ENCODE results near the gene KRT6B. TPM values are rescaled to one million over a fixed set of nuclear protein-coding genes. Genes with fewer than 3 reads are reported as not detected.

The KRT6B gene
- total RNA-seq, 8 experiments from 2014 or later = 0.05 to 0.24 TPM; not detected in 6

DNA sequence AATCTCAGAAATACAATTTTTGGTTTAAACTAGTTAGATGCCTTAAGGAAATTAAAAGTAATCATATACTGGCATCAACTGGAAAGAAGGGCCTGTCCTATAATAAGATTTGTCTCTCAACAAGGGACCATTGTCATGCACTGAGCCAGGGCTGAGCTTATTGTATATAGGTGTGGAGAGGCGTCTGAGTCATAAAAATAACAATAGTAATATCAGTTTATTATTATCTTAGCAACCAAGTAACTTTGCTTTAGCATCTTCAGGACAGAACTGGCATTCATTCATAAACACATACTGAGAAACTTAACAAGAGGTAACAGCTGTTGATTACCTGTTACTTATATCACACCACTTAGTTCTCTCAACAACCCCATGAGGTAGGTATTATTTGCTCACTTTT is 24.9 kb downstream of the KRT6B start:
- 14 to 80% (median 38%) methylated on average over 1 of the region's 1 CpG; no CpG with 5 or more reads in 3 of the 10 experiments for WGBS, 10 experiments
- ATAC-seq (replicated peaks in 6 of 8) = no peak
- no peak overlapping the region for H3K27ac ChIP-seq
- no peak overlapping the region for H3K4me3 ChIP-seq
- in situ Hi-C loops (cut with MboI; ENCODE audit: low pct_unique_long_range_greater_than_20kb in 2 of 9, low sequenced_read_pairs in 9 of 9, unreplicated experiment in 9 of 9) = no loop called here
- H3K4me1 ChIP-seq (replicated peaks in 1 of 2) = no peaks in the 10 kb centered on the region

DNA sequence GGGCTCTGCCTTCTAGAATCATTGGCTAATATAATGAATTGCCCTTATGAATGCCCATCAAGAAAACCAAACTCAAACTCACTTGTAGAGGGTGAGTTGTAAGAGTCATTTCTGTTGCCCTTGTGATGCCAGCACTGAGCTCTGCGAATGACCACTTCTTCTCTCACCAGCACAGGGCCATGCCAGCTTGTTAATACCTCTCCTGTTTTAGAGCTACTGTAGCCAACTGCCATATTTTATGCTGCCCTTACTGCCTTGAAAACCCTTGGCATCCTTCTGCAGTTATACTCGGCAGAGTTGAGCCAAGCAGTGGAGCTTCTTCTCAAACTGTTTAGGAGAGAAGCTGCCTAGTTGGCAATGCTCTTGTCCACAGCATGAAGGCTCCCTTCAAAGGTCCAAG is 25.9 kb downstream of the KRT6B start:
- H3K4me3 ChIP-seq = no peak overlapping the region
- in situ Hi-C loops (cut with MboI; ENCODE audit: low pct_unique_long_range_greater_than_20kb in 2 of 9, low sequenced_read_pairs in 9 of 9, unreplicated experiment in 9 of 9) = no loop called here
- ATAC-seq (replicated peaks in 6 of 8) = no peak
- no peaks in the 10 kb centered on the region for H3K4me1 ChIP-seq (replicated peaks in 1 of 2)
- no peak overlapping the region for H3K27ac ChIP-seq
- 38 to 94% (median 70%) methylated on average over 1 to 2 of the region's 2 CpGs; no CpG with 5 or more reads in 4 of the 10 experiments for WGBS, 10 experiments

DNA sequence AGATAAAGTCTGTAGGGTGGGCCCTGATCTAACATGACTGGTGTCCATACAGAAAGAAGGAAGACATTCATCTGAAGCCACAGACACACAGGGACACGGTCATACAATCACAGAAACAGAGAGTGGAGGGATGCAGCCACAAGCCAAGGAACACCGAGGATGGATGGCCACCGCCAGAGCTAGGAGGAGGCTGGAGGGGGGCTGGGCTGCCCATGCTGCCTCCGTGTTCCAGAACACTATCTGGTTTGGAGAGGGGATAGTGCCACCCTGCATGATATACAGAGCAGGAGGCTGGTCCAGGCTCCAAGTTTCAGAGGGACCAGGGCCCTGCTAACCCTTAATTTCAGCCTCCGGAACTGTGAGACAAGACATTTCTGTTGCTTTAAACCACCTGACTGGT is 26.5 kb downstream of the KRT6B start:
- H3K4me1 ChIP-seq (replicated peaks in 1 of 2) = no peaks in the 10 kb centered on the region
- ATAC-seq (replicated peaks in 6 of 8) = no peak
- no peak overlapping the region for H3K27ac ChIP-seq
- in situ Hi-C loops (cut with MboI; ENCODE audit: low pct_unique_long_range_greater_than_20kb in 2 of 9, low sequenced_read_pairs in 9 of 9, unreplicated experiment in 9 of 9) = no loop called here
- H3K4me3 ChIP-seq = no peak overlapping the region
- WGBS, 10 experiments = 0 to 100% (median 81%) methylated on average over 1 to 4 of the region's 5 CpGs; no CpG with 5 or more reads in 3 of the 10 experiments

DNA sequence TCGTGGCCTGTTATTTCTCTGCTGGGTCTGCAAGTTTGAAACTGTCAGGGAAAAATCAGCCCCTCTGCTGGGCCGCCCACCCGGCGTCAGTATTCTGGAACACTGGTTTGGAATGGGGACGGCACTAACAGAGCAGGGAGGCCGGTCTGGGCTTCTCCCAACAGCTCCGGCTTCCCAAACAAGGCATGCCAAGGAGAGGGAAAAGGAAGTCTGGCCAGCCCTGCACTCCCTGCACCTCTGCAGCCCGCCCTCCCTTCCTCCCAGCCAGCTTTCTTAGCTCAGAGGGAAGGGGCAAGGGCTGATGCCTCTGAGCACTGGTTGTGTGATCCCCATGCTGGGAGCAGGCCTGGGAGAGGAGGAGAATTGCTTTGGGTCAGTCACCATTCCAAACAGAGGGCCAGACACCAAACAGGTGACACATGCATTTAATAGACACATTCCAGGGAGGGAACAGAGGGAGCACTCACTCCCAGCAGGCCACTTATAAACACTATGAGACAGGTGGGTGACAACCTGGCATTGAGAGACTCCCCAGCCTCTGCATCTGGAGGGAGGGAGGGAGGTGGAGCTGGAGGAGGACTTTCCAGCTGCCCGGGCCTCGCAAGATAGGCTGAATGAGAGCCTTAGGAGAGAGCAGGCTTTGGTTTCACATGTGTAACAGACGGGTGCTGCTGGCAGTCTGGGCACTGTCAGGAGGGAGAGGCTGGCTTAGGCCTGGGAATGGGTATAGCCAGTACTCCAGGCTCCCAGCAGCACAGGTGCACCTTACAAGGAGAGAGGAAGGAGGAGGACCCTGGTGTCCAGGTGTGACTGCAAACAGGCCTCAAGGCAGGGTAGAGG is 28.1 kb downstream of the KRT6B start:
- in situ Hi-C loops (cut with MboI; ENCODE audit: low pct_unique_long_range_greater_than_20kb in 2 of 9, low sequenced_read_pairs in 9 of 9, unreplicated experiment in 9 of 9) = no loop called here
- Histone ChIP-seq H3K4me1 (replicated peaks in 1 of 2) (no peaks in the 10 kb centered on the region), H3K27ac (no peak overlapping the region), H3K4me3 (no peak overlapping the region)
- WGBS, 10 experiments = 18 to 82% (median 59%) methylated on average over 1 to 5 of the region's 11 CpGs; no CpG with 5 or more reads in 6 of the 10 experiments
- ATAC-seq (replicated peaks in 6 of 8) = no peak

DNA sequence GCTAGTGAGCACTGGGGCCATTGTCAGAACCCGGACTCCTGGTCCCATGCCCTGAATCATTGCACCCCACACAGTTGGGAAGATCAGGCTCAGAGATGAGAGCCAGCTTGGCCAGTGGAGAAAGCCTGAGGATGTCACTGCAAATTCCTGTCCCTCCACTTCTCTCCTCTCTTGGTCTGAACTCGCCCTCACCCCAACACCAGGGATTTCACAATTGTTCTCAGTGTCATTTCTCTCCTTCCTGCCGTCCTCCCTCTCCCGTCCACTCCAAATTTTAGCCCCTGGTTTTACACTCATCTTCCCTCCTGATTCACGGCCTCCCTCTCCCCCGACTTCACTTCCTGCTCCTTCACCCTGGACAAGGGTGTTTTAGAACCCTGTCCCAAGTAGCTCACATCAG is 28.9 kb downstream of the KRT6B start:
- H3K4me3 ChIP-seq = no peak overlapping the region
- no peak overlapping the region for H3K27ac ChIP-seq
- in situ Hi-C loops (cut with MboI; ENCODE audit: low pct_unique_long_range_greater_than_20kb in 2 of 9, low sequenced_read_pairs in 9 of 9, unreplicated experiment in 9 of 9) = no loop called here
- no peaks in the 10 kb centered on the region for H3K4me1 ChIP-seq (replicated peaks in 1 of 2)
- 46 to 84% (median 80%) methylated on average over 1 to 5 of the region's 6 CpGs; no CpG with 5 or more reads in 5 of the 10 experiments for WGBS, 10 experiments
- no peak for ATAC-seq (replicated peaks in 6 of 8)

DNA sequence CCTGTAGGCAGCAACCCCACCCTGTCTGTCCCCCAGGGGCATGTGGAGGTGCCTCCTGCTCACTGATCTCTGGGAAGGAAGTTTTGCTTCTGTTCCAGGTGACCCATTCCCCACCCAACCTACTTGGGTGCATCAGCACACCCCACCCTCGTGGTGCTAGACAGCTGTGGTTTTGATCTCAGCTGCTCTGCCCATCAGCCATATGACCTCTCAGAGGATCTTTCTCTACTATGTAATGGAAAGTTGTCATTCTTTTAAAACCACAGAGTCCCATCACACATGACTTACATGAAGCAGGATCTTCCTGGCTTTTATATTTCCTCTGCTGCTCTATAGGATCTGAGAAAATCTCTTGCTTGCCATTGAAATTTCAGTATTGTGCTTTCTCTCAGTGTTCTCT is 32.3 kb downstream of the KRT6B start:
- in situ Hi-C loops (cut with MboI; ENCODE audit: low pct_unique_long_range_greater_than_20kb in 2 of 9, low sequenced_read_pairs in 9 of 9, unreplicated experiment in 9 of 9) = no loop called here
- WGBS, 10 experiments = 57 to 60% methylated on average over 1 of the region's 1 CpG; no CpG with 5 or more reads in 8 of the 10 experiments
- H3K27ac ChIP-seq = no peak overlapping the region

DNA sequence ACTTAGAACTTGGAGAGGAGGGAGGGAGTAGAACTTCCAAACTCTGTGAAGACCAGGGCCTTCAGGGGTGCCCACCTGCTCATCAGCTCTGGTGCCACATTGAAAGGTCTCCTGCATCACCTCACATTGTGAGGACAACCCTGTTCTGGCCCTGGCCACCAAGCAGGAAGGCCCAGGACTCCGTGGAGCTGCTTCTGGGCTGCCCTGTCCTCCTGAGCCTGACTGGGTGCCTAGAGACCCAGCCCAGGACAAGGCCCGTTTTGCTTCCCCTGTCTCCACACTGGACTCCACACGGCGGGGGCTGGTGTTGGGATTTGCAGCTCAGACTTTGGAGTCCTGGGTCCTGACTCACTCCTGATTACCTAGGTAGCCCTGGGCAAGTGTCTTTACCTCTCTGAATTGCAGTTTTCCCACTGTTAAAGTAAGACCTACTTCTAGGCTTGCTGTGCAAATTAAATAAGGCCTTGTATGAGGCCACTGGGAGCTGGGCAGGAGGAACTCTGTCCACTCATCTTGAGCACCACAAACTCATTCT is 33.3 kb downstream of the KRT6B start:
- Histone ChIP-seq H3K4me1 (replicated peaks in 1 of 2) (no peaks in the 10 kb centered on the region), H3K27ac (no peak overlapping the region), H3K4me3 (no peak overlapping the region)
- ATAC-seq (replicated peaks in 6 of 8) = no peak
- in situ Hi-C loops (cut with MboI; ENCODE audit: low pct_unique_long_range_greater_than_20kb in 2 of 9, low sequenced_read_pairs in 9 of 9, unreplicated experiment in 9 of 9) = no loop called here
- WGBS, 10 experiments = 50 to 93% (median 79%) methylated on average over 1 to 3 of the region's 4 CpGs; no CpG with 5 or more reads in 6 of the 10 experiments

More for the DNA sequence above, 32.3 kb downstream of the KRT6B start:
- Histone ChIP-seq H3K4me1 (replicated peaks in 1 of 2) (no peaks in the 10 kb centered on the region), H3K4me3 (no peak overlapping the region)
- ATAC-seq (replicated peaks in 6 of 8) = peak in 2 of 8 experiments; percentile 21 to 57

DNA sequence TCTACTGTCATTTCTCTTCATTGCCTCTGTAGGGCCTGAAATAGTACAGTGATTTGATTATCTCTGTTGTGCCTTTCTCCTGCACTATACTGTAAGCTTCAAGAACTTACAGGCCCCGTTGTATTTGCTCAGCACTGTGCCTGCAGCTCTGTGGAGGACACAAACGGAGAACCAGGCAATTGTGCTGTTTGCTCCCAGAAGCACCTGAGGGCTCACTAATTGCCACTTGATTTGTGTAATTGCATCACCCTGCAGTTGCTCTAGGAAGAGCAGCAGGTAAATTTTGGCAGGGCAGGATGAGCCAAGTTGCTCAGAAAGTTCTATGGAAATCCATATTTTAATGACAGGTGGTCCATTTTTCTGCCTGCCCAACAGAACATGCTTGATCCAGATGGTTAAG is 34.2 kb downstream of the KRT6B start:
- in situ Hi-C loops (cut with MboI; ENCODE audit: low pct_unique_long_range_greater_than_20kb in 2 of 9, low sequenced_read_pairs in 9 of 9, unreplicated experiment in 9 of 9) = no loop called here
- peak in 1 of 8 experiments; percentile 37 for ATAC-seq (replicated peaks in 6 of 8)
- WGBS, 10 experiments = 14 to 100% (median 45%) methylated on average over 1 to 2 of the region's 2 CpGs; no CpG with 5 or more reads in 4 of the 10 experiments
- Histone ChIP-seq H3K4me1 (replicated peaks in 1 of 2) (no peaks in the 10 kb centered on the region), H3K4me3 (no peak overlapping the region), H3K27ac (no peak overlapping the region)

DNA sequence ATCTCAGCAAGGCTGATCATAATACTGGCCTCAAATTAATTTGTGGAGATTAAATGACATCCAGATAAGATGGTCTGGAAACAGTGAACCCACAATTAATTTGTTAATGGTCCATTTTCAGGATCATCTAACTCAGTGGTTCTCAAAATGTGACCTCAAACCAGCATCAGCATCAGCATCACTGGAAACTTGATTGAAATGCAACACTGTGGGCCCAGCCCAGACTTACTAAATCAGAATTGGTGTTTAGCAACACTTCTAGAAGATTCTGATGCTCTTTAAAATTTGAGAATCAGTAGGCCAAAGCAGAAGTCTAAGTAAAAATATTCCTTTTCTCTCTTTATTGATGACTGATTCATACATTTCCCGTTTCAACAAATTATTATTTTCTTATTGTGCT is 35.2 kb downstream of the KRT6B start:
- Histone ChIP-seq H3K4me3 (no peak overlapping the region), H3K27ac (no peak overlapping the region), H3K4me1 (replicated peaks in 1 of 2) (no peaks in the 10 kb centered on the region)
- WGBS, 10 experiments = 33 to 100% (median 76%) methylated on average over 1 of the region's 1 CpG; no CpG with 5 or more reads in 4 of the 10 experiments
- peak in 1 of 8 experiments; percentile 12 for ATAC-seq (replicated peaks in 6 of 8)
- in situ Hi-C loops (cut with MboI; ENCODE audit: low pct_unique_long_range_greater_than_20kb in 2 of 9, low sequenced_read_pairs in 9 of 9, unreplicated experiment in 9 of 9) = no loop called here

DNA sequence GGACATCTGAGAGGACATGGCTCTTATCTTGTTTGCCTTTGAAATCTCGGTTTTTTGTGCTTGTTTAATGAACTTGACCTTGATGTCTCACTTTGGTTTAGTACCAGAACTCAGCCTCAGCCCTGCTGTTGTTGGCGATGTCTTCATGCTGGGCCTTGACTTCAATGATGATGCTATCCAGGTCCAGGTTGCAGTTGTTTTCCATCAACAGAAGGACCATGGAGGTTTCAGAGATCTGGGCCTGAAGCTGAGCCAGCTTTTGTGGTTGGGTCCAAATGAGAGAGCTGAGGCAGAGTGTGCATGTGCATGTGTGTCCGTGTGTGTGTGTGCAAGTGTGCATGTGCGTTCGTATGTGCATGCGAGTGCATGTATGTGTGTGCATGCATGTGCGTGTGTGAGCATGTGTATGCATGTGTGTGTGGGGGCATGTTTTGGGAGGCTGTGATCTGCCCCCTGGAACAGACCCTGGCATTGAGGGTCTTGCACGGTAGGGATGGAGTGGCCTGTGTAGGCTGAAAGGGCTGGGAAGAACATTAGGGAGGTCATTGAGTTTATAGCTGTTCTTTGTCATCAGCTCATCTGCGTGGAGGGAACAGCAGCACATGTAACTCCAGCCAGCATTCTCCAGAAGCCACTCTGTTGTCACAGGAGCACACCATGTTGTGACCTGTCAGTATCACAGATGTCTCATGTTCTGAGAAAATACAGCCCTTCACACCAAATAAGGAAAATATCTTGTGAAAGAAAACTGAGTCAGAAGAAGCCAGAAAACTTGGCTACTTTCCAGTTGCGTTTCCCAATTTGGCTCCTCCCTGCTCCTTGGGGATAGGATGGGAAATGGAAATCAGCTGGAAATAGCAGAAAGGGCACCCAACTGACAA is 35.8 kb downstream of the KRT6B start:
- no peak overlapping the region for H3K27ac ChIP-seq
- H3K4me1 ChIP-seq (replicated peaks in 1 of 2) = no peaks in the 10 kb centered on the region
- H3K4me3 ChIP-seq = no peak overlapping the region
- in situ Hi-C loops (cut with MboI; ENCODE audit: low pct_unique_long_range_greater_than_20kb in 2 of 9, low sequenced_read_pairs in 9 of 9, unreplicated experiment in 9 of 9) = no loop called here
- WGBS, 10 experiments = 0 to 86% (median 62%) methylated on average over 1 to 8 of the region's 10 CpGs; no CpG with 5 or more reads in 3 of the 10 experiments
- peak in 2 of 8 experiments; percentile 66 to 81 for ATAC-seq (replicated peaks in 6 of 8)

DNA sequence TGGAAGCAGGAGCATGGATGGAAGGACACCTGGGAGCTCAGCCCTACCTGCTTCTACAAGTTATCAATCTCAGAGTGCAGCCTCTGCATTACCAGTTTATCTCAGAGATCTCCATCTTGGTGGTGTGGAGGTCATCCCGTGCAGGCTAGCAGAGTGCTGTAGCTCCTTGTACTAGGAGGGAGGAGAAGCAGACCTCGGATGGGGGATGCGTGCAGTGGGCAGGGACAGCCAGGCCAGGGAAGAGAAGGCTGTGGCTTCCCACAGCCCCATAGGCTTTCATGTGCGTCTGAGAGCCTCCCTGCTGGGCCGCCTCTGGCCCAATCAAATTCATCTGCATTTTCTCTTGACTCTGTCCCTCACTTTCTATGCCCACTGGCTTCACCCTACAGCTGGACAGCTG is 37.0 kb downstream of the KRT6B start:
- in situ Hi-C loops (cut with MboI; ENCODE audit: low pct_unique_long_range_greater_than_20kb in 2 of 9, low sequenced_read_pairs in 9 of 9, unreplicated experiment in 9 of 9) = no loop called here
- Histone ChIP-seq H3K4me3 (no peak overlapping the region), H3K27ac (no peak overlapping the region), H3K4me1 (replicated peaks in 1 of 2) (no peaks in the 10 kb centered on the region)
- 30 to 100% (median 65%) methylated on average over 1 to 3 of the region's 5 CpGs; no CpG with 5 or more reads in 6 of the 10 experiments for WGBS, 10 experiments
- no peak for ATAC-seq (replicated peaks in 6 of 8)

DNA sequence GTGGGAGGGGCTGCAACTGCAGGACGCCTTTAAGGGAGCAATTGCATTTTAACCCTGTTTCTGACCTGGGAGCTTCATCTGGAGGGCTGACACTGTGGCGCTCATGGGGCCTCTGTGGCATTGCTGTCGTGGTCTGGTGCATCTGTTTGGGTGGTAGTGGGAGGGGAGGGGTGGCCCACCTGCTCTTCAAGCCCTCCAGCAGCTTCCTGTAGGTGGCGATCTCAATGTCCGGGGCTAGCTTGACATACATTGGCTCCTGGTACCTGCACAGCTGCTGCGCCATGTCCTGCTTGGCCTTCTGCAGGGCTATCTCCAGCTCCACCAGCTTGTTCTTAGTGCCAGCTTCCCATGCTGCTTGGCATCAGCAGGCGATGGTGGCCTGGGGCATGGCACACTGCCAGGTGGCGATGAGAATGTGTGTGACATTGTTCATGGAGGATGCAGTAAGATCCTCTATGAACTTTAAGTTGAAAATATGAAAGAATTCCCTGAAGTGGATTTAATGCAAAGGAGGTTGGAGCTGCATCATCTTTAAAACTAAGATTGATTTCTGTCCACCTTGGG is 38.1 kb downstream of the KRT6B start:
- Histone ChIP-seq H3K4me1 (replicated peaks in 1 of 2) (no peaks in the 10 kb centered on the region), H3K27ac (no peak overlapping the region), H3K4me3 (no peak overlapping the region)
- in situ Hi-C loops (cut with MboI; ENCODE audit: low pct_unique_long_range_greater_than_20kb in 2 of 9, low sequenced_read_pairs in 9 of 9, unreplicated experiment in 9 of 9) = no loop called here
- WGBS, 10 experiments = 83 to 92% methylated on average over 2 to 3 of the region's 8 CpGs; no CpG with 5 or more reads in 8 of the 10 experiments
- no peak for ATAC-seq (replicated peaks in 6 of 8)
